Hepatocyte (in vitro differentiated cells): ENCODE data around the gene DNASE2. TPM values are rescaled to one million over a fixed set of nuclear protein-coding genes. Genes with fewer than 3 reads are reported as not detected.
A peak's percentile ranks its signal among the peaks of the same experiment; 100 is the strongest.

Experiments
- DNase-seq: peaks from one replicate; pipeline ENCODE4 v3.0.0-alpha.2; 2016; ENCODE audit warnings: low spot score
- H2AFZ ChIP-seq: fragments of 200-600 bp; sonication (generic); 2 replicates; pipeline ENCODE4 v1.6.0; 2016; ENCODE audit warnings: antibody characterized with exemption, mild to moderate bottlenecking
- H3K27ac ChIP-seq: fragments of 200-600 bp; sonication (generic); 2 replicates; pipeline ENCODE4 v1.5.1; 2016; ENCODE audit warnings: mild to moderate bottlenecking
- H3K27me3 ChIP-seq: fragments of 200-600 bp; sonication (generic); 2 replicates; pipeline ENCODE4 v1.6.1; 2016
- H3K36me3 ChIP-seq: fragments of 200-600 bp; sonication (generic); replicated peaks from 2 replicates; pipeline ENCODE4 v1.5.1; 2016; ENCODE audit warnings: low read depth; ENCODE audit not compliant: insufficient read depth
- H3K4me1 ChIP-seq: fragments of 200-600 bp; sonication (generic); 2 replicates; pipeline ENCODE4 v1.5.1; 2016; ENCODE audit warnings: mild to moderate bottlenecking, moderate library complexity; ENCODE audit not compliant: insufficient read depth
- H3K4me2 ChIP-seq: fragments of 200-600 bp; sonication (generic); 2 replicates; pipeline ENCODE4 v1.6.0; 2016
- H3K4me3 ChIP-seq: fragments of 200-600 bp; sonication (generic); 2 replicates; pipeline ENCODE4 v1.5.1; 2016; ENCODE audit warnings: mild to moderate bottlenecking
- H3K79me2 ChIP-seq: fragments of 200-600 bp; sonication (generic); 2 replicates; pipeline ENCODE4 v1.6.0; 2017; ENCODE audit warnings: mild to moderate bottlenecking
- H3K9me2 ChIP-seq: fragments of 200-600 bp; sonication (generic); replicated peaks from 2 replicates; pipeline ENCODE4 v1.6.0; 2017; ENCODE audit warnings: mild to moderate bottlenecking; ENCODE audit not compliant: insufficient read depth
- H3K9me3 ChIP-seq: fragments of 200-600 bp; sonication (generic); 2 replicates; pipeline ENCODE4 v1.5.1; 2016; ENCODE audit warnings: low read depth, mild to moderate bottlenecking
- H4K20me1 ChIP-seq: fragments of 200-600 bp; sonication (generic); 2 replicates; pipeline ENCODE4 v1.6.0; 2016; ENCODE audit warnings: mild to moderate bottlenecking; ENCODE audit not compliant: insufficient read depth, poor library complexity, severe bottlenecking
- EZH2 ChIP-seq: fragments of 200-600 bp; sonication (generic); IDR thresholded peaks from 2 replicates; pipeline ENCODE4 v1.6.1; 2016; ENCODE audit warnings: antibody characterized with exemption, mild to moderate bottlenecking, borderline replicate concordance
- EZH2phosphoT487 ChIP-seq: fragments of 200-600 bp; sonication (generic); IDR thresholded peaks from one replicate; pipeline ENCODE4 v1.6.1; 2018; ENCODE audit warnings: antibody characterized with exemption, mild to moderate bottlenecking, low read depth, moderate library complexity; ENCODE audit not compliant: unreplicated experiment, severe bottlenecking
- WGBS: methylation state at CpG from one replicate; pipeline ENCODE4 v1.1.6; 2016; ENCODE audit warnings: low lambda C conversion rate; ENCODE audit errors: missing lambda C conversion rate; 5-methylcytosine and 5-hydroxymethylcytosine counted together
- polyA plus RNA-seq: library from polyadenylated mRNA; unstranded; fragments of >200 nt; fragmentation: Nextera tagmentation; extraction: Ambion mirVana; gene quantifications from 2 replicates; pipeline ENCODE4 v1.2.1, GENCODE V29; 2016
- total RNA-seq: library from RNA; depleted of rRNA; stranded (reverse); fragments of >200 nt; gene quantifications from 2 replicates; pipeline ENCODE4 v1.2.3, GENCODE V29; 2014
- TF ChIP-seq, protein P1 (sequence below): fragments of 200-600 bp; sonication (generic); IDR thresholded peaks from 2 replicates; pipeline ENCODE4 v1.5.1; 2016; ENCODE audit warnings: antibody characterized with exemption, mild to moderate bottlenecking; ENCODE audit not compliant: poor library complexity

Gene DNASE2
- total and polyA plus RNA-seq, 2 experiments from 2014 or later = 25.7 to 41.3 TPM

DNA sequence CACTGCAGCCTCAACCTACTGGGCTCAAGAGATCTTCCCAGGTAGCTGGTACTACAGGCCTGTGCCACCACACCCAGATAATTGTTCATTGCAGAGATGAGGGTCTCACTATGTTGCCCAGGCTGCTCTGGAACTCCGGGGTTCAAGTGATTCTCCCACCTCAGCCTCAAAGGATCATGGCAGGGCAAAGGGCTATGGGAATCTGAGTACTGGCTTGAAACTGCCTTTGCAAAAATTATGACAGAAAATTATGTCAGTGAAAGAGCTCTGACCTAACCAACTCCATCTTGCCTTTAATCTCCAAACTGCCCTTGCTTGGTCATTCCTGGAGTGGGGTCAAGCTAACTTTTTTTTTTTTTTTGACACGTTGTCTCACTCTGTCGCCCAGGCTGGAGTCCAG lies 1.3 kb upstream of the DNASE2 start:
- Histone ChIP-seq H4K20me1 (no peaks in the 10 kb centered on the region), H3K9me2 (no peaks in the 10 kb centered on the region)
- 97% methylated on average over 3 of the region's 3 CpGs for WGBS

DNA sequence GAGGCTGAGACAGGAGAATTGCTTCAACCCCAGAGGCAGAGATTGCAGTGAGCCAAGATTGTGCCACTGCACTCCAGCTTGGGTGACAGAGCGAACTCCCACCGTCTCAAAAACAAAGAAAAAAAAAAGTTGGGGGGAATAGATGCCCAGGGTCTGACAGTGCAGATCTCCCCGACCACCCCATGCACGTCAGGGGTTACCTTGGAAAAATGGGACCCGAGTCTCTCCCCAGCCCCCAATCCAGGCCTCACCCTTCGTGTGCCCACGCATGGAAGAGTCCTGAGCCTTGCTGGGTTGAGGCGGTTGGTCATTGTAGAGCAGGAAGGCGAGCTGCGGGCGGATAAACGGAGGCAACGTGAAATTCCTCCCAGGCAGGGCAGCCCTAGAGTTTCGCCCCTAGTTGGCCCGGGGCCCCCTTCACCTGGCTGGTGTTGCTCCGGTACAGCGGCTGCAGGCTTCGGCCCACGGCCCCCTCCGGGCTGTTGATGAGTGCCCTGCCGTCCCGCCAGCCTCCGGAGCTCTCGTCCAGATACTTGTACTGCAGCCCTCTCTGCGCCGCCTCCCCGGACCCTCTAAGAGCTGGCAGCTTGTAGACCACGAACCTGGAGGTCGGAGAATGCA lies 588 bp downstream of the DNASE2 start:
- peaks cover 5% of the 10 kb centered on the region for H3K4me1 ChIP-seq
- peak overlapping the region; percentile 97 for H2AFZ ChIP-seq
- peak overlapping the region; percentile 96 for H3K4me2 ChIP-seq
- H3K36me3 ChIP-seq = no peaks in the 10 kb centered on the region
- TF ChIP-seq EZH2phosphoT487 = no peak
- TF ChIP-seq EZH2 = no peak
- TF ChIP-seq, protein P1, sequence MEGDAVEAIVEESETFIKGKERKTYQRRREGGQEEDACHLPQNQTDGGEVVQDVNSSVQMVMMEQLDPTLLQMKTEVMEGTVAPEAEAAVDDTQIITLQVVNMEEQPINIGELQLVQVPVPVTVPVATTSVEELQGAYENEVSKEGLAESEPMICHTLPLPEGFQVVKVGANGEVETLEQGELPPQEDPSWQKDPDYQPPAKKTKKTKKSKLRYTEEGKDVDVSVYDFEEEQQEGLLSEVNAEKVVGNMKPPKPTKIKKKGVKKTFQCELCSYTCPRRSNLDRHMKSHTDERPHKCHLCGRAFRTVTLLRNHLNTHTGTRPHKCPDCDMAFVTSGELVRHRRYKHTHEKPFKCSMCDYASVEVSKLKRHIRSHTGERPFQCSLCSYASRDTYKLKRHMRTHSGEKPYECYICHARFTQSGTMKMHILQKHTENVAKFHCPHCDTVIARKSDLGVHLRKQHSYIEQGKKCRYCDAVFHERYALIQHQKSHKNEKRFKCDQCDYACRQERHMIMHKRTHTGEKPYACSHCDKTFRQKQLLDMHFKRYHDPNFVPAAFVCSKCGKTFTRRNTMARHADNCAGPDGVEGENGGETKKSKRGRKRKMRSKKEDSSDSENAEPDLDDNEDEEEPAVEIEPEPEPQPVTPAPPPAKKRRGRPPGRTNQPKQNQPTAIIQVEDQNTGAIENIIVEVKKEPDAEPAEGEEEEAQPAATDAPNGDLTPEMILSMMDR = no peak
- H3K27ac ChIP-seq = peak overlapping the region; percentile 86
- H3K9me2 ChIP-seq = no peaks in the 10 kb centered on the region
- no peaks in the 10 kb centered on the region for H3K9me3 ChIP-seq
- WGBS = 17% methylated on average over 29 of the region's 29 CpGs
- peaks cover 19% of the 10 kb centered on the region for H3K27me3 ChIP-seq
- no peaks in the 10 kb centered on the region for H4K20me1 ChIP-seq
- peak; percentile 47 for DNase-seq
- H3K4me3 ChIP-seq = peak overlapping the region; percentile 86
- no peaks in the 10 kb centered on the region for H3K79me2 ChIP-seq

More for the DNA sequence above, 1.3 kb upstream of the DNASE2 start:
- Histone ChIP-seq H2AFZ (no peak overlapping the region), H3K79me2 (no peaks in the 10 kb centered on the region), H3K36me3 (no peaks in the 10 kb centered on the region), H3K4me3 (no peak overlapping the region), H3K9me3 (no peaks in the 10 kb centered on the region), H3K27ac (no peak overlapping the region), H3K27me3 (peaks cover 34% of the 10 kb centered on the region), H3K4me2 (no peak overlapping the region), H3K4me1 (peaks cover 5% of the 10 kb centered on the region)
- no peak for DNase-seq
- TF ChIP-seq, protein P1 = no peak
- TF ChIP-seq EZH2 = no peak
- TF ChIP-seq EZH2phosphoT487 = no peak

DNA sequence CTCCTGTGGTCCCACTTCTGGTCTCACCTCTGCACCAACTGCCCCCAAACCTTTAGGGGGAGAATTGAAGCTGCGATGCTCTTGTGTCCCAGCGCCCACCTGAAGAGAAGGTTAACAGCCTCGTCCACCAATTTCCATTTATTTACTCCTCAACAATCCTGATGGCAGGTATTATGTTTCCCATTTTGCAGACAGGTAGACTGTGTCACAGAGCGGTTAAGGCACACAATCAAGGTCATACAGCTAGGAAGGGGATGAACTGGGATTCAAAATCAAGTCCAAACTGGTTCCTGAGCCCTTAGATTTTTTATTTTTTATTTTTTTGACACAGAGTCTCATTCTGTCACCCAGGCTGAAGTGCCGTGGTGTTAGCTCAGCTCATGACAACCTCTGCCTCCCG lies 6.2 kb downstream of the DNASE2 start:
- no peaks in the 10 kb centered on the region for H3K36me3 ChIP-seq
- no peak overlapping the region for H3K4me2 ChIP-seq
- H4K20me1 ChIP-seq = no peaks in the 10 kb centered on the region
- no peak overlapping the region for H2AFZ ChIP-seq
- 94% methylated on average over 6 of the region's 6 CpGs for WGBS
- no peaks in the 10 kb centered on the region for H3K79me2 ChIP-seq
- H3K27me3 ChIP-seq = no peaks in the 10 kb centered on the region
- DNase-seq = no peak
- H3K4me1 ChIP-seq = no peaks in the 10 kb centered on the region
- H3K9me2 ChIP-seq = no peaks in the 10 kb centered on the region
- no peak overlapping the region for H3K27ac ChIP-seq
- no peaks in the 10 kb centered on the region for H3K9me3 ChIP-seq
- H3K4me3 ChIP-seq = no peak overlapping the region
- TF ChIP-seq, protein P1 = no peak
- TF ChIP-seq EZH2 (no peak), EZH2phosphoT487 (no peak)
